ENCODE data around the gene MBP.

DNA sequence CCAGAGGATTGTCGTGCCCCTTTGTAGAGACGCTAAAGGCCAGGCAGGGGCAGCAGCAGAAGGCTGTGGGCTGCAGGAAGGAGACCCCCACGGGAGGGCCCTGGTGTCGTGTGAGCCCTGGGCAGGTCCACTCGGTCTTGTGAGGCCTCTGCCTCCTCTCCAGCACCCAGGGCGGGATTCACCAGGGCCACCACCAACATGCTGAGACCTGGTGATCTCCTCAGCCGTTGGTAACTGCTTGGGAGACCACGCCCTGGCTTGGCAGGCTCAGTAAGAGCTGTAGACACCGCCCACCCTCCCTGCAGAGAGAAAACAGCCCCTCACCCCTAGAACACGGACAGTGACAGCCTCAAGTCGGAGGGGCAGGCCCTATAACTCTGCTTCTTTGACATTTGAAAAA, 21.1 kb downstream of the MBP start:
- TF ChIP-seq MAX (IDR thresholded peaks at IDR 0.05) (no peak), YY1 (IDR thresholded peaks at IDR 0.05; ENCODE audit: low read depth) (no peak), CEBPB (IDR thresholded peaks at IDR 0.05) (no peak), RAD21 (IDR thresholded peaks at IDR 0.05; ENCODE audit: low read depth) (no peak), NFIC (IDR thresholded peaks at IDR 0.05) (no peak), REST (IDR thresholded peaks at IDR 0.05; ENCODE audit: low read depth) (no peak), EP300 (IDR thresholded peaks at IDR 0.05; ENCODE audit: borderline replicate concordance) (no peak), USF1 (IDR thresholded peaks at IDR 0.05) (no peak), ZBTB7A (IDR thresholded peaks at IDR 0.05; ENCODE audit: low read depth) (no peak)
